ENCODE data around the gene SLC39A11.
"Not testable (repeated sequence)": the region's sequence is repeated elsewhere in the genome, so short reads cannot be mapped to it uniquely, and the experiment has no call there.

The SLC39A11 gene

GRCh38 chr17:72915625-72916081 lies 176.8 kb downstream of the SLC39A11 start:
- intact Hi-C loops (cut with DNase I), result no loop called here
- DNase-seq, result peak in 1 of 42 donors; percentile 7

- intact Hi-C loops (cut with DNase I), result no loop called here
- DNase-seq, result no peak
Measured at GRCh38 chr17:72913142-72913682, 179.3 kb downstream of the SLC39A11 start.

- peak in 1 of 42 donors; percentile 14 for DNase-seq
- intact Hi-C loops (cut with DNase I), result no loop called here
Measured at GRCh38 chr17:72906306-72906705, 186.2 kb downstream of the SLC39A11 start.

GRCh38 chr17:72903522-72903921 lies 189.0 kb downstream of the SLC39A11 start:
- DNase-seq, result no peak
- intact Hi-C loops (cut with DNase I), result no loop called here

- DNase-seq, result no peak
Measured at GRCh38 chr17:72901657-72902056, 190.8 kb downstream of the SLC39A11 start.

GRCh38 chr17:72901083-72901482 lies 191.4 kb downstream of the SLC39A11 start:
- no peak for DNase-seq
- intact Hi-C loops (cut with DNase I), result no loop called here

More at GRCh38 chr17:72901657-72902056, 190.8 kb downstream of the SLC39A11 start:
- intact Hi-C loops (cut with DNase I), result no loop called here

- no peak for DNase-seq
Measured at GRCh38 chr17:72900654-72900971, 191.9 kb downstream of the SLC39A11 start.

GRCh38 chr17:72898725-72899124 lies 193.8 kb downstream of the SLC39A11 start:
- intact Hi-C loops (cut with DNase I), result no loop called here
- no peak for DNase-seq

More at GRCh38 chr17:72900654-72900971, 191.9 kb downstream of the SLC39A11 start:
- intact Hi-C loops (cut with DNase I), result no loop called here

- intact Hi-C loops (cut with DNase I); DNase-seq: not testable (repeated sequence)
Measured at GRCh38 chr17:72896288-72896687, 196.2 kb downstream of the SLC39A11 start.

GRCh38 chr17:72891627-72892026 lies 200.9 kb downstream of the SLC39A11 start:
- DNase-seq, result no peak
- intact Hi-C loops (cut with DNase I), result no loop called here

- intact Hi-C loops (cut with DNase I), result no loop called here
- DNase-seq, result no peak
Measured at GRCh38 chr17:72890711-72891110, 201.8 kb downstream of the SLC39A11 start.

GRCh38 chr17:72887917-72888316 lies 204.6 kb downstream of the SLC39A11 start:
- intact Hi-C loops (cut with DNase I), result no loop called here
- no peak for DNase-seq

- intact Hi-C loops (cut with DNase I), result no loop called here
- DNase-seq, result no peak
Measured at GRCh38 chr17:72887322-72887721, 205.2 kb downstream of the SLC39A11 start.

- DNase-seq, result no peak
- intact Hi-C loops (cut with DNase I), result no loop called here
Measured at GRCh38 chr17:72886622-72887021, 205.9 kb downstream of the SLC39A11 start.

GRCh38 chr17:72884066-72884465 lies 208.4 kb downstream of the SLC39A11 start:
- DNase-seq, result peak; percentile 17 to 94 (median 84)
- intact Hi-C loops (cut with DNase I), result no loop called here

- intact Hi-C loops (cut with DNase I), result no loop called here
- DNase-seq, result no peak
Measured at GRCh38 chr17:72883351-72883750, 209.1 kb downstream of the SLC39A11 start.

- no peak for DNase-seq
- intact Hi-C loops (cut with DNase I), result no loop called here
Measured at GRCh38 chr17:72882426-72882825, 210.1 kb downstream of the SLC39A11 start.

GRCh38 chr17:72879877-72880276 lies 212.6 kb downstream of the SLC39A11 start:
- no peak for DNase-seq
- intact Hi-C loops (cut with DNase I), result no loop called here

- DNase-seq, result no peak
- intact Hi-C loops (cut with DNase I), result no loop called here
Measured at GRCh38 chr17:72878975-72879660, 213.4 kb downstream of the SLC39A11 start.

GRCh38 chr17:72877348-72877747 lies 215.1 kb downstream of the SLC39A11 start:
- intact Hi-C loops (cut with DNase I), result no loop called here
- DNase-seq, result no peak

GRCh38 chr17:72876413-72876812 lies 216.1 kb downstream of the SLC39A11 start:
- intact Hi-C loops (cut with DNase I), result no loop called here
- no peak for DNase-seq

All from head of caudate nucleus (tissue), 42 donors.